OCI-LY7 (cell line): ENCODE results near the gene TMEM69. TPM values are rescaled to one million over a fixed set of nuclear protein-coding genes. Genes with fewer than 3 reads are reported as not detected.
A peak's percentile ranks its signal among the peaks of the same experiment; 100 is the strongest.
"Not testable (repeated sequence)": the region's sequence is repeated elsewhere in the genome, so short reads cannot be mapped to it uniquely, and the experiment has no call there.

ENCODE experiments used
- BruUV-seq: library from RNA; stranded (reverse); fragments of 400-500 nt; replicated peaks from 2 replicates; lab custom pipeline; 2021; lab: Mats Ljungman, UMichigan
- CTCF ChIA-PET: fragments of 300-600 bp; sonication (Branson Sonifier 250); formaldehyde crosslinking; loops from one replicate; lab custom pipeline; 2022; ENCODE audit warnings: antibody characterized with exemption; ENCODE audit not compliant: unreplicated experiment; lab: Charles Lee
- POLR2A ChIA-PET: fragments of 300-600 bp; sonication (Branson Sonifier 250); formaldehyde crosslinking; loops from one replicate; lab custom pipeline; 2022; ENCODE audit warnings: antibody characterized with exemption; lab: Charles Lee
- DNase-seq: peaks from one replicate; pipeline ENCODE4 v3.0.0-alpha.2; 2015; ENCODE audit warnings: low spot score
- H2AFZ ChIP-seq: fragments of 200-600 bp; sonication (generic), shearing (Covaris generic); 2 replicates; pipeline ENCODE4 v1.6.1; 2014; ENCODE audit warnings: mild to moderate bottlenecking, antibody characterized with exemption, low read length, moderate library complexity
- H3K27ac ChIP-seq: fragments of 200-600 bp; sonication (generic); 2 replicates; pipeline ENCODE4 v1.5.1; 2014; ENCODE audit warnings: mixed run types, low read depth, mild to moderate bottlenecking, moderate library complexity, low read length, inconsistent platforms; ENCODE audit not compliant: poor library complexity, severe bottlenecking
- H3K36me3 ChIP-seq: fragments of 200-600 bp; sonication (generic); 2 replicates; pipeline ENCODE4 v1.6.1; 2014; ENCODE audit warnings: mild to moderate bottlenecking, antibody characterized with exemption, low read length, moderate library complexity, mixed read lengths; ENCODE audit not compliant: insufficient read depth
- H3K4me1 ChIP-seq: fragments of 200-600 bp; sonication (generic); 2 replicates; pipeline ENCODE4 v1.5.1; 2014; ENCODE audit warnings: mild to moderate bottlenecking, low read length; ENCODE audit not compliant: insufficient read depth, poor library complexity, severe bottlenecking
- H3K4me2 ChIP-seq: fragments of 200-600 bp; sonication (generic); 2 replicates; pipeline ENCODE4 v1.6.1; 2014; ENCODE audit warnings: mild to moderate bottlenecking, low read length
- H3K4me3 ChIP-seq: fragments of 200-600 bp; sonication (generic); 2 replicates; pipeline ENCODE4 v1.5.1; 2014; ENCODE audit warnings: mild to moderate bottlenecking, low read depth, low read length; ENCODE audit not compliant: poor library complexity, severe bottlenecking
- H3K79me2 ChIP-seq: fragments of 200-600 bp; sonication (generic); 2 replicates; pipeline ENCODE4 v1.6.1; 2016; ENCODE audit warnings: low read depth, mild to moderate bottlenecking, low read length, moderate library complexity, mixed read lengths; ENCODE audit not compliant: insufficient read depth
- H3K9me2 ChIP-seq: fragments of 200-600 bp; sonication (generic); 2 replicates; pipeline ENCODE4 v1.6.1; 2016; ENCODE audit warnings: mild to moderate bottlenecking, low read length, mixed read lengths; ENCODE audit not compliant: insufficient read depth
- H3K9me3 ChIP-seq: fragments of 200-600 bp; sonication (generic); 2 replicates; pipeline ENCODE4 v1.6.1; 2014; ENCODE audit warnings: mild to moderate bottlenecking, mixed run types, low read length, mixed read lengths
- H4K20me1 ChIP-seq: fragments of 200-600 bp; sonication (generic); 2 replicates; pipeline ENCODE4 v1.6.1; 2014; ENCODE audit warnings: mild to moderate bottlenecking, antibody characterized with exemption, low read length, moderate library complexity, mixed read lengths; ENCODE audit not compliant: insufficient read depth
- EZH2phosphoT487 ChIP-seq: fragments of 200-600 bp; sonication (generic); IDR thresholded peaks from 2 replicates; pipeline ENCODE4 v1.6.1; 2018; ENCODE audit warnings: low read depth, borderline replicate concordance, mild to moderate bottlenecking, mixed run types, antibody characterized with exemption, low read length, moderate library complexity, mixed read lengths
- intact Hi-C: fragments of 100-400 bp; cut with micrococcal nuclease; formaldehyde crosslinking; loops from one replicate; pipeline ENCODE4 v1.10.0; 2022; ENCODE audit not compliant: unreplicated experiment
- total RNA-seq, 2 experiments: library from RNA; depleted of rRNA in 1 of 2; stranded (reverse); fragments of >200 nt in 1 of 2; shearing (Covaris generic) in 1 of 2; gene quantifications; 2 replicates each; pipeline ENCODE4 v1.2.3, GENCODE V29; 2014 to 2022
- TF ChIP-seq, protein P1 (sequence below): fragments of 200-600 bp; sonication (generic); conservative IDR thresholded peaks from 2 replicates; pipeline ENCODE4 v1.5.1; 2014; ENCODE audit warnings: mild to moderate bottlenecking, antibody characterized with exemption, low read length, moderate library complexity, mixed read lengths

Gene TMEM69
- total RNA-seq, 2 experiments from 2014 or later = 35.8 to 42.2 TPM

DNA sequence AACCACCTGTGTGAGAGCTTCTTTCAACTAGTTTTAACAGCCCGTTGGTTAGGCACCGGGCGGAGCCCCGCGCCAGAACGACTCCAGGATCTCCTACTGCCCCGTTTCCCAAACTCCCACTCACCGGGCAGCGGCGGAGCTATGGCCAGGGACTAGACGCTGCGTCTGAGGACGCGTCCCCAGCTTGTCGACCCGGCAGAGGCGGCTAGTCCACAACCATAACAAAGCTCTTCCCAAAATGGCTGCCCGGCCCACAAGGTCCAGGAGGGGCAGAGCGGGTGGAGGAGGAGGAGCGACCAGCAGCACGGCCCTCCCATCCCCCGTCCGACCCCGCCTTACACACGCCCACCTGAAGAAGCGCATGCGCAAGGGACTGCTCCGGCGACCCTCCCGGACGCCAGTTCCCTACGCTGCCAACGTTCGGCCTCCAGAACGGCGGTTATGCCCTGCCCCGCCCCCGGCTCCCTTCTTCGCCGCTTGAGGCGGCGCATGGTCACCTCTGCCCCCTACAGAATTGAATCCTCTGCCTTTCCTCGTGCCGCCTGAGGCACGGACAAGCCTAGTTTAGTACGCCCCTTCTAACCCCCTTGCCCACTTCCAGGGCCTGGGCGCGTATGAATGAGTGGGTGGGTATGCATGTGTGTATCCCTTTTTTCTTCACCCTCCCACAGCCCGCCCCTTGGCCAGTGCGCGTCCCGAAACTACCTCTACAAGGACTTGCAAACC lies 1.5 kb upstream of the TMEM69 start, which contains the start of gene GPBP1L1:
Gene GPBP1L1 (minus strand): TSS at position 246 of the 726 bp plus-strand sequence. CDS start 27,446 bp downstream, outside the sequence.
- Histone ChIP-seq H3K4me1 (peaks cover 37% of the 10 kb centered on the region), H4K20me1 (peaks cover 26% of the 10 kb centered on the region), H3K36me3 (peaks cover 35% of the 10 kb centered on the region), H3K27ac (peak within 1 kb of the TSS; percentile 91), H3K4me2 (peak within 1 kb of the TSS; percentile 96), H3K9me3 (no peaks in the 10 kb centered on the region), H3K4me3 (peak within 1 kb of the TSS; percentile 94), H3K9me2 (no peaks in the 10 kb centered on the region), H3K79me2 (peaks cover 83% of the 10 kb centered on the region), H2AFZ (peak within 1 kb of the TSS; percentile 61; the same call in 1 of the 2 replicates)
- TF ChIP-seq, protein P1, sequence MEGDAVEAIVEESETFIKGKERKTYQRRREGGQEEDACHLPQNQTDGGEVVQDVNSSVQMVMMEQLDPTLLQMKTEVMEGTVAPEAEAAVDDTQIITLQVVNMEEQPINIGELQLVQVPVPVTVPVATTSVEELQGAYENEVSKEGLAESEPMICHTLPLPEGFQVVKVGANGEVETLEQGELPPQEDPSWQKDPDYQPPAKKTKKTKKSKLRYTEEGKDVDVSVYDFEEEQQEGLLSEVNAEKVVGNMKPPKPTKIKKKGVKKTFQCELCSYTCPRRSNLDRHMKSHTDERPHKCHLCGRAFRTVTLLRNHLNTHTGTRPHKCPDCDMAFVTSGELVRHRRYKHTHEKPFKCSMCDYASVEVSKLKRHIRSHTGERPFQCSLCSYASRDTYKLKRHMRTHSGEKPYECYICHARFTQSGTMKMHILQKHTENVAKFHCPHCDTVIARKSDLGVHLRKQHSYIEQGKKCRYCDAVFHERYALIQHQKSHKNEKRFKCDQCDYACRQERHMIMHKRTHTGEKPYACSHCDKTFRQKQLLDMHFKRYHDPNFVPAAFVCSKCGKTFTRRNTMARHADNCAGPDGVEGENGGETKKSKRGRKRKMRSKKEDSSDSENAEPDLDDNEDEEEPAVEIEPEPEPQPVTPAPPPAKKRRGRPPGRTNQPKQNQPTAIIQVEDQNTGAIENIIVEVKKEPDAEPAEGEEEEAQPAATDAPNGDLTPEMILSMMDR = no peak
- TF ChIP-seq EZH2phosphoT487 = no peak
- BruUV-seq = no TSS peak
- ChIA-PET CTCF (interaction anchor here (1.5 kb wide), 1 partner anchor 177 kb away, joined by 4 read pairs; no protein-coding TSS in a partner anchor), POLR2A (interaction anchor here (0.5 to 2.6 kb wide), 17 partner anchors 11 to 513 kb away, joined by 3 to 14 read pairs (median 3); partner anchors contain the start of genes CCDC163 and MMACHC)
- peak; percentile 97 for DNase-seq
- intact Hi-C loops = loop anchor here (1.0 to 10.0 kb wide), 8 partner anchors 64 to 561 kb away; partner anchors contain the start of genes IPP, MAST2, MUTYH and PIK3R3

DNA sequence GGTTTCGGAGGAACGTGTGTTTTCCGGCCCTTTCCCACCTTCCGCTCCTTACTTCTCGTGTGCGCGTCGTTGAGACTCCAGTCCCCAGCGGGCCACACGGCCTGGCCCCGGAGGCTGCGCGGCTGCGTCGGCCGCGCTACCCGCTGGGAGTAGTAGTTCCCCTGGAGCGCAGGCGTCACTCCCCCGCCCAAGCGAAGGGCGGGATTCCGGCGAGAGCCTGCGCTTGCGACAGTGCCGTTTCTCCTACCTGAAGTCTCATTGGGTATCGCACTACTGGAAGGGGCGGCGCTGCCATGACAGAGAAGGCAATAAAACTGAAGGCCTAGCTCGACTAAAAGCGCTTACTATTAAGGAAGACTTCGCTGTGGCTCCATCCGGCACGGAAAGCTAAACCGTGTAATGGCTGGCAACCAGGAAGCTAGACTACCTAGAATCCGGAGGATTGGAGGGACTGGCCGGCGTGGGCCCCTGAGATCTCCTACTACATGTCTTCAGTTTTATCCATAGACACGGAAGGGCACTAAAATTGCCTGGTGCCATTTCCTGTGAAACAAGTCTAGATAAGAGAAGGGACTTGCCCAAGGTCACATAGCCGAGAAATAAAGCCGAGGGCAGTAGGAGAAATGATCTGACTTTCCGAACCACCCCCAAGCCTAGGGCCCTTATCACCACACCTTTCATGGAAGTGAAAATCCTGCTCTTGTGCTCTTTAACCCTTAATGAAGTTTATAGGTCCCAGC lies 797 bp upstream of the TMEM69 start:
- no peaks in the 10 kb centered on the region for H3K9me3 ChIP-seq
- BruUV-seq = TSS peak; percentile 78
- H2AFZ ChIP-seq = peak overlapping the region; percentile 61; the same call in 1 of the 2 replicates
- intact Hi-C loops = loop anchor here (1.0 to 10.0 kb wide), 6 partner anchors 63 to 560 kb away; partner anchors contain the start of genes IPP, MAST2, PIK3R3 and PRDX1
- CTCF ChIA-PET = interaction anchor here (1.5 kb wide), 1 partner anchor 176 kb away, joined by 4 read pairs; no protein-coding TSS in a partner anchor
- peaks cover 75% of the 10 kb centered on the region for H3K79me2 ChIP-seq
- H3K4me2 ChIP-seq = peak overlapping the region; percentile 96
- TF ChIP-seq EZH2phosphoT487 = no peak
- TF ChIP-seq, protein P1 = no peak
- peaks cover 29% of the 10 kb centered on the region for H3K4me1 ChIP-seq
- DNase-seq = peak; percentile 100
- H3K27ac ChIP-seq = peak overlapping the region; percentile 91
- no peaks in the 10 kb centered on the region for H3K9me2 ChIP-seq
- peak overlapping the region; percentile 94 for H3K4me3 ChIP-seq
- peaks cover 19% of the 10 kb centered on the region for H4K20me1 ChIP-seq
- peaks cover 35% of the 10 kb centered on the region for H3K36me3 ChIP-seq
- POLR2A ChIA-PET = interaction anchor here (0.5 to 2.6 kb wide), 4 partner anchors 17 to 410 kb away, joined by 3 to 13 read pairs (median 4); no protein-coding TSS in a partner anchor

DNA sequence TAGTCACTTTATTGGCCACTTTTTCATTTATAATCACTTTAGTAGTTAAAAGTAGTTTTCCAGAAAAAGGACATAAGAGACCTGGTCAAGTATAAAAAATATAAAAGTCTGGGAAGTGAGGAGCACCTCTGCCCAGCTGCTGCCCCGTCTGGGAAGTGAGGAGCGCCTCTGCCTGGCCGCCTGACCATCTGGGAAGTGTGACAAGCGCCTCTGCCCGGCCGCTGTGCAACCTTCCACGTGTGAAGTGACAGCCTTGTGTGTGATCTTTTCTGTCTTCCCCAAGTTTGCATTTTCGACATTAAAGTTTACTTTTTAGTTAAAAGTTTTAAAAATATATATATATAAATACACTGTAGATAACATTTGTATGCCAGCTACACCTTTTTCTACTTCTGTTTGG lies 5.8 kb downstream of the TMEM69 start:
- BruUV-seq, intact Hi-C loops, H3K9me3 ChIP-seq, POLR2A ChIA-PET, H2AFZ ChIP-seq, H4K20me1 ChIP-seq, DNase-seq, H3K27ac ChIP-seq, H3K9me2 ChIP-seq, H3K4me3 ChIP-seq, H3K4me2 ChIP-seq, CTCF ChIA-PET: not testable (repeated sequence)
- Histone ChIP-seq H3K4me1 (peaks cover 12% of the 10 kb centered on the region), H3K79me2 (peaks cover 26% of the 10 kb centered on the region), H3K36me3 (peaks cover 75% of the 10 kb centered on the region)
